ENCODE measurements around the gene THOC2. TPM values are rescaled to one million over a fixed set of nuclear protein-coding genes. Genes with fewer than 3 reads are reported as not detected.
"Not testable (repeated sequence)": the region's sequence is repeated elsewhere in the genome, so short reads cannot be mapped to it uniquely, and the experiment has no call there.

THOC2 gene
- total RNA-seq, 1 donor from 2014 or later = 66.5 TPM

DNA sequence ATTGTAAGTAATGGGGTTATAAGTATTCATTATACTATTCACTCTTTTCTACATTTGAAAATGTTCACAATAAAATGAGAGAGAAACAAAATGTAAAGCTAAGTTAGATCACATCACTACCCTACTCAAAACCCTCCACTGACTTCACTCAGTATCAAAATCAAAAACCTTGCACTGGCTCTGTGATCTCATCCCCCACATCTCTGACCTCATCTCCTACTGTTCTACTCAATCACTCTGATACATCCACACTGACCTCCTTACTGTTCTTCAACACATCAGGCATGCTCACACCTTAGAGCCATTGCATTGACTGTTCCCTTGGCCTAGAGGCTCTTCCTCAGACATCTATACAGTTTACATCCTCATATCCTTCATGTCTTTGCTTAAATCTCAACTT lies 50.7 kb downstream of the THOC2 start:
- peaks cover 30% of the 10 kb centered on the region for H3K9me3 Mint-ChIP-seq (ENCODE audit: unreplicated experiment)
- H3K27me3 Mint-ChIP-seq (ENCODE audit: unreplicated experiment) = no peaks in the 10 kb centered on the region
- no peak for DNase-seq (ENCODE audit: extremely low spot score, unreplicated experiment)
- peaks cover 22% of the 10 kb centered on the region for H3K36me3 Mint-ChIP-seq (ENCODE audit: unreplicated experiment)
- H3K4me1 Mint-ChIP-seq (ENCODE audit: unreplicated experiment) = no peaks in the 10 kb centered on the region
- no peak overlapping the region for H3K4me3 Mint-ChIP-seq (ENCODE audit: unreplicated experiment)
- TF ChIP-seq, protein P1, sequence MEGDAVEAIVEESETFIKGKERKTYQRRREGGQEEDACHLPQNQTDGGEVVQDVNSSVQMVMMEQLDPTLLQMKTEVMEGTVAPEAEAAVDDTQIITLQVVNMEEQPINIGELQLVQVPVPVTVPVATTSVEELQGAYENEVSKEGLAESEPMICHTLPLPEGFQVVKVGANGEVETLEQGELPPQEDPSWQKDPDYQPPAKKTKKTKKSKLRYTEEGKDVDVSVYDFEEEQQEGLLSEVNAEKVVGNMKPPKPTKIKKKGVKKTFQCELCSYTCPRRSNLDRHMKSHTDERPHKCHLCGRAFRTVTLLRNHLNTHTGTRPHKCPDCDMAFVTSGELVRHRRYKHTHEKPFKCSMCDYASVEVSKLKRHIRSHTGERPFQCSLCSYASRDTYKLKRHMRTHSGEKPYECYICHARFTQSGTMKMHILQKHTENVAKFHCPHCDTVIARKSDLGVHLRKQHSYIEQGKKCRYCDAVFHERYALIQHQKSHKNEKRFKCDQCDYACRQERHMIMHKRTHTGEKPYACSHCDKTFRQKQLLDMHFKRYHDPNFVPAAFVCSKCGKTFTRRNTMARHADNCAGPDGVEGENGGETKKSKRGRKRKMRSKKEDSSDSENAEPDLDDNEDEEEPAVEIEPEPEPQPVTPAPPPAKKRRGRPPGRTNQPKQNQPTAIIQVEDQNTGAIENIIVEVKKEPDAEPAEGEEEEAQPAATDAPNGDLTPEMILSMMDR (IDR thresholded peaks at IDR 0.05) = no peak
- H3K27ac Mint-ChIP-seq (ENCODE audit: unreplicated experiment) = no peak overlapping the region

DNA sequence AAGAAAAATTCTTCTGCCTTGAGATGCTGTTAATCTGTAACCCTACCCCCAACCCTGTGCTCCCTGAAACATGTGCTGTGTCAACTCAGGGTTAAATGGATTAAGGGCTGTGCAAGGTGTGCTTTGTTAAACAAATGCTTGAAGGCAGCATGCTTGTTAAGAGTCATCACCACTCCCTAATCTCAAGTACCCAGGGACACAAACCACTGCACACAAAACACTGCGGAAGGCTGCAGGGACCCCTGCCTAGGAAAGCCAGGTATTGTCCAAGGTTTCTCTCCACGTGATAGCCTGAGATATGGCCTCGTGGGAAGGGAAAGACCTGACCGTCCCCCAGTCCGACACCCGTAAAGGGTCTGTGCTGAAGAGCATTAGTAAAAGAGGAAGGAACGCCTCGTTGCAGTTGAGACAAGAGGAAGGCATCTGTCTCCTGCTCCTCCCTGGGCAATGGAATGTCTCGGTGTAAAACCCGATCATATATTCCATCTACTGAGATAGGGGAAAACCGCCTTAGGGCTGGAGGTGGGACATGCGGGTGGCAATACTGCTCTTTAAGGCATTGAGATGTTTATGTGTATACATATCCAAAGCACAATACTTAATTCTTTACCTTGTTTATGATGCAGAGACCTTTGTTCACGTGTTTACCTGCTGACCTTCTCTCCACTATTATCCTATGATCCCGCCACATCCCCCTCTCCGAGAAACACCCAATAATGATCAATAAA lies 53.0 kb downstream of the THOC2 start:
- Mint-ChIP-seq H3K36me3 (ENCODE audit: unreplicated experiment) (peaks cover 19% of the 10 kb centered on the region), H3K9me3 (ENCODE audit: unreplicated experiment) (peaks cover 27% of the 10 kb centered on the region)
- not testable (repeated sequence) for DNase-seq (ENCODE audit: extremely low spot score, unreplicated experiment); H3K4me1 Mint-ChIP-seq (ENCODE audit: unreplicated experiment); H3K4me3 Mint-ChIP-seq (ENCODE audit: unreplicated experiment); H3K27ac Mint-ChIP-seq (ENCODE audit: unreplicated experiment); H3K27me3 Mint-ChIP-seq (ENCODE audit: unreplicated experiment)

DNA sequence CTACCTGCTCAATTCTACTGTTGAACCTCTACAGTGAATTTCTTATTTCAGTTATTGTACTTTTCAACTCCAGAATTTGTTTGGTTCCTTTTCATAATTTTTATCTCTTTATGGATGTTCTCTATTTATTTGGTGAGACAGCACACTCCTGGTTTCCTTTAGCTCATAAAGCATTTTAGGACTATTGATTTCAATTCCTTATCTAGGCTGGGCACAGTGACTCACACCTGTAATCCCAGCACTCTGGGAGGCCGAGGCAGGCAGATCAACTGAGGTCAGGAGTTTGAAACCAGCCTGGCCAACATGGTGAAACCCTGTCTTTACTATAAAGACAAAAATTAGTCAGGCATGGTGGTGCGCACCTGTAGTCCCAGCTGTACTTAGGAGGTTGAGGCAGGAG lies 57.7 kb downstream of the THOC2 start:
- Mint-ChIP-seq H3K4me3 (ENCODE audit: unreplicated experiment) (no peak overlapping the region), H3K27ac (ENCODE audit: unreplicated experiment) (no peak overlapping the region), H3K9me3 (ENCODE audit: unreplicated experiment) (peaks cover 13% of the 10 kb centered on the region), H3K27me3 (ENCODE audit: unreplicated experiment) (no peaks in the 10 kb centered on the region), H3K36me3 (ENCODE audit: unreplicated experiment) (peaks cover 14% of the 10 kb centered on the region), H3K4me1 (ENCODE audit: unreplicated experiment) (no peaks in the 10 kb centered on the region)
- TF ChIP-seq, protein P1 (IDR thresholded peaks at IDR 0.05) = no peak
- no peak for DNase-seq (ENCODE audit: extremely low spot score, unreplicated experiment)

DNA sequence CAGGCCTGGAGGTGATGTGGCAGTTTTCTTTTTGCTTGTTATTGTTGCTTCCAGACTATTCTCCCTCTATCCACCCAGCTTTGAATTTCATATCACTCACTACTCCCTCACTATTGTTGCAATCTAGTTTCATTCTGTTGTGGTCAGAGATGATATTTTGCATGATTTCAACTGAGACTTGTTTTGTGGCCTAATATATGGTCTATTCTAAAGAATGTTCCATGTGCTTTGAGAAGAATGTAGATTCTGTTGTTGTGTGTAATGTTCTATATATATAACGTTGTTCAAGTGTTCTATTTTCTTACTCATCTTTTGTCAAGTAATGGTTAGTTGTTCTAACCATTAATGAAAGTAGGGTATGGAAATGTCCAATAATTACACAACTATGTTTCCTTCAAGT lies 59.0 kb downstream of the THOC2 start:
- Mint-ChIP-seq H3K27ac (ENCODE audit: unreplicated experiment) (no peak overlapping the region), H3K4me1 (ENCODE audit: unreplicated experiment) (no peaks in the 10 kb centered on the region), H3K9me3 (ENCODE audit: unreplicated experiment) (peaks cover 6% of the 10 kb centered on the region), H3K27me3 (ENCODE audit: unreplicated experiment) (no peaks in the 10 kb centered on the region), H3K4me3 (ENCODE audit: unreplicated experiment) (no peak overlapping the region), H3K36me3 (ENCODE audit: unreplicated experiment) (peaks cover 7% of the 10 kb centered on the region)
- no peak for DNase-seq (ENCODE audit: extremely low spot score, unreplicated experiment)
- TF ChIP-seq, protein P1 (IDR thresholded peaks at IDR 0.05) = no peak

DNA sequence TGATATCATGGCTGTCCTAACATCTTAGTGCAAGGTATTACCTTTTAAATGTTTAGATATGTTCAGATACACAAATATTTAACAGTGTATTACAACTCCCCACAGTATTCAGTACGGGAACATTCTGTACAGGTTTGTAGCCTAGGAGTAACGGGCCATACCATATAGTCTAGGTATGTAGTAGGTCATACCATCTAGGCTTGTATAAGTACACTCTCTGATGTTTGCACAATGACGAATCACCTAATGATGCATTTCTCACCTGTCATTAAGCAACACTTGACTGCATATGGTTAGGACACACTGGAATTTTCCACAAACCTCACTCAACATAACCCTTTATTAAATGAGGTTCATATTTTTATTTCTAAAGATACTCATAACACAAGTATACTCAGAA lies 67.7 kb downstream of the THOC2 start:
- no peaks in the 10 kb centered on the region for H3K27me3 Mint-ChIP-seq (ENCODE audit: unreplicated experiment)
- no peak for DNase-seq (ENCODE audit: extremely low spot score, unreplicated experiment)
- peaks cover 18% of the 10 kb centered on the region for H3K36me3 Mint-ChIP-seq (ENCODE audit: unreplicated experiment)
- H3K9me3 Mint-ChIP-seq (ENCODE audit: unreplicated experiment) = peaks cover 7% of the 10 kb centered on the region
- TF ChIP-seq, protein P1 (IDR thresholded peaks at IDR 0.05) = no peak
- peaks cover 5% of the 10 kb centered on the region for H3K4me1 Mint-ChIP-seq (ENCODE audit: unreplicated experiment)
- no peak overlapping the region for H3K4me3 Mint-ChIP-seq (ENCODE audit: unreplicated experiment)
- no peak overlapping the region for H3K27ac Mint-ChIP-seq (ENCODE audit: unreplicated experiment)

DNA sequence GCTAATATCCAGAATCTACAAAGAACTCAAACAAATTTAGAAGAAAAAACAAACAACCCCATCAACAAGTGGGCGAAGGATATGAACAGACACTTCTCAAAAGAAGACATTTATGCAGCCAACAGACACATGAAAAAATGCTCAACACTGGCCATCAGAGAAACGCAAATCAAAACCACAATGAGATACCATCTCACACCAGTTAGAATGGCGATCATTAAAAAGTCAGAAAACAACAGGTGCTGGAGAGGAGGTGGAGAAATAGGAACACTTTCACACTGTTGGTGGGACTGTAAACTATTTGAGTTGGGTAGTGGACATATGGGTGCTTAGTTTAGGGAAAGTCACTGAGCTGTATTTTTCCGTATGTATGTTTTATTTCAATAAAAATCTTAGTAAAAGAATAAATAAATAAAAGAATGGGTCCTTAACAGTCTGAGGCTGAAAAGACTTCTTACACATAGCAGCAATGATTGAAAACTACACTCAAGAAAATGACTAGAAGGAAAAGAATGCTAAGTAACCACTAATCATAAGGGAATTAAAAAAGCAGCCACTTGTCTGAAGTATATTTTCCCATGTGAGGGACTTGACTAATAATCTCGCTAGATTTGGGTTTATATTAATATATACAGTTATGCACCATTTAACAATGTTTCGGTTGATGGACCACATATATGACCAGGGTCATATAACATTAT lies 68.2 kb downstream of the THOC2 start:
- not testable (repeated sequence) for H3K27ac Mint-ChIP-seq (ENCODE audit: unreplicated experiment)
- peaks cover 10% of the 10 kb centered on the region for H3K9me3 Mint-ChIP-seq (ENCODE audit: unreplicated experiment)
- H3K36me3 Mint-ChIP-seq (ENCODE audit: unreplicated experiment) = peaks cover 19% of the 10 kb centered on the region

DNA sequence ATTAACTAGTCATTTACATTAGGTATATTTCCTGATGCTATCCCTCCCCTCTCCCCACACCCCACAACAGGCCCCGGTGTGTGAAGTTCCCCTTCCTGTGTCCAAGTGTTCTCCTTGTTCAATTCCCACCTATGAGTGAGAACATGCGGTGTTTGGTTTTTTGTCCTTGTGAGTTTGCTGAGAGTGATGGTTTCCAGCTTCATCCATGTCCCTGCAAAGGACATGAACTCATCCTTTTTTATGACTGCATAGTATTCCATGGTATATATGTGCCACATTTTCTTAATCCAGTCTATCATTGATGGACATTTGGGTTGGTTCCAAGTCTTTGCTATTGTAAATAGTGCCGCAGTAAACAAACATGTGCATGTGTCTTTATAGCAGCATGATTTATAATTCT lies 69.1 kb downstream of the THOC2 start:
- not testable (repeated sequence) for H3K4me3 Mint-ChIP-seq (ENCODE audit: unreplicated experiment); H3K27ac Mint-ChIP-seq (ENCODE audit: unreplicated experiment); DNase-seq (ENCODE audit: extremely low spot score, unreplicated experiment); H3K4me1 Mint-ChIP-seq (ENCODE audit: unreplicated experiment); H3K27me3 Mint-ChIP-seq (ENCODE audit: unreplicated experiment)
- Mint-ChIP-seq H3K9me3 (ENCODE audit: unreplicated experiment) (peaks cover 10% of the 10 kb centered on the region), H3K36me3 (ENCODE audit: unreplicated experiment) (peaks cover 19% of the 10 kb centered on the region)

More for the DNA sequence above, 68.2 kb downstream of the THOC2 start:
- not testable (repeated sequence) for H3K4me1 Mint-ChIP-seq (ENCODE audit: unreplicated experiment); H3K27me3 Mint-ChIP-seq (ENCODE audit: unreplicated experiment); H3K4me3 Mint-ChIP-seq (ENCODE audit: unreplicated experiment); DNase-seq (ENCODE audit: extremely low spot score, unreplicated experiment)

DNA sequence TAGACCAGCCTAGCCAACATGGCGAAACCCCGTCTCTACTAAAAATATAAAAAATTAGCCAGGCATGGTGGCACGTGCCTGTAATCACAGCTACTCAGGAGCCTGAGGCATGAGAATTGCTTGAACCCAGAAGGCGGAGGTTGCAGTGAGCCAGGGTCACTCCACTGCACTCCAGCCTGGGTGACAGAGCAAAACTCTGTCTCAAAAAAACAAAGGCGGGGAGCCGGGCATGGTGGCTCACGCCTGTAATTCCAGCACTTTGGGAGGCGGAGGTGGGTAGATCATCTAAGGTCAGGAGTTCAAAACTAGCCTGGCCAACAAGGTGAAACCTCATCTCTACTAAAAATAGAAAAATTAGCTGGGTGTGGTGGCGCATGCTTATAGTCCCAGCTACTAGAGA lies 76.3 kb downstream of the THOC2 start:
- peaks cover 18% of the 10 kb centered on the region for H3K9me3 Mint-ChIP-seq (ENCODE audit: unreplicated experiment)
- not testable (repeated sequence) for H3K27ac Mint-ChIP-seq (ENCODE audit: unreplicated experiment); H3K4me3 Mint-ChIP-seq (ENCODE audit: unreplicated experiment); DNase-seq (ENCODE audit: extremely low spot score, unreplicated experiment); H3K27me3 Mint-ChIP-seq (ENCODE audit: unreplicated experiment); H3K4me1 Mint-ChIP-seq (ENCODE audit: unreplicated experiment)
- peaks cover 17% of the 10 kb centered on the region for H3K36me3 Mint-ChIP-seq (ENCODE audit: unreplicated experiment)

All from osteocyte (in vitro differentiated cells).